ENCODE results near the gene SCAPER.

The SCAPER gene

GRCh38 chr15:76682833-76683232 lies 222.3 kb downstream of the SCAPER start:
- no peak for DNase-seq (ENCODE audit: low read depth)
- TF ChIP-seq CTCF (IDR thresholded peaks at IDR 0.05; ENCODE audit: control insufficient read depth, extremely low read depth, insufficient read depth), result no peak

GRCh38 chr15:76682259-76682658 lies 222.9 kb downstream of the SCAPER start:
- H3K4me3 ChIP-seq (ENCODE audit: low read depth, low read length), result no peak overlapping the region
- no peak for TF ChIP-seq CTCF (IDR thresholded peaks at IDR 0.05; ENCODE audit: control insufficient read depth, extremely low read depth, insufficient read depth)
- DNase-seq (ENCODE audit: low read depth), result no peak

More at GRCh38 chr15:76682833-76683232, 222.3 kb downstream of the SCAPER start:
- no peak overlapping the region for H3K4me3 ChIP-seq (ENCODE audit: low read depth, low read length)

- DNase-seq (ENCODE audit: low read depth), result no peak
- TF ChIP-seq CTCF (IDR thresholded peaks at IDR 0.05; ENCODE audit: control insufficient read depth, extremely low read depth, insufficient read depth), result no peak
- H3K4me3 ChIP-seq (ENCODE audit: low read depth, low read length), result no peak overlapping the region
These were observed 226.4 kb downstream of the SCAPER start for GRCh38 chr15:76678766-76679165.

GRCh38 chr15:76674883-76675282 lies 230.3 kb downstream of the SCAPER start:
- DNase-seq (ENCODE audit: low read depth), result no peak
- H3K4me3 ChIP-seq (ENCODE audit: low read depth, low read length), result no peak overlapping the region
- TF ChIP-seq CTCF (IDR thresholded peaks at IDR 0.05; ENCODE audit: control insufficient read depth, extremely low read depth, insufficient read depth), result no peak

GRCh38 chr15:76669521-76670207 lies 235.5 kb downstream of the SCAPER start:
- peak; percentile 90 for DNase-seq (ENCODE audit: low read depth)
- no peak for TF ChIP-seq CTCF (IDR thresholded peaks at IDR 0.05; ENCODE audit: control insufficient read depth, extremely low read depth, insufficient read depth)

GRCh38 chr15:76668900-76669299 lies 236.2 kb downstream of the SCAPER start:
- DNase-seq (ENCODE audit: low read depth), result no peak
- no peak overlapping the region for H3K4me3 ChIP-seq (ENCODE audit: low read depth, low read length)
- no peak for TF ChIP-seq CTCF (IDR thresholded peaks at IDR 0.05; ENCODE audit: control insufficient read depth, extremely low read depth, insufficient read depth)

More at GRCh38 chr15:76669521-76670207, 235.5 kb downstream of the SCAPER start:
- H3K4me3 ChIP-seq (ENCODE audit: low read depth, low read length), result no peak overlapping the region
